ENCODE results near the gene PLEKHA5. TPM values are rescaled to one million over a fixed set of nuclear protein-coding genes. Genes with fewer than 3 reads are reported as not detected.
A peak's percentile ranks its signal among the peaks of the same experiment; 100 is the strongest.
"Not testable (repeated sequence)": the region's sequence is repeated elsewhere in the genome, so short reads cannot be mapped to it uniquely, and the experiment has no call there.

The PLEKHA5 gene
- total RNA-seq, 8 experiments from 2014 or later, result 17.6 to 72.2 (median 27.1) TPM

GRCh38 chr12:19402743-19403431 lies 273.4 kb downstream of the PLEKHA5 start:
- Histone ChIP-seq H3K4me1 (replicated peaks in 1 of 2) (no peaks in the 10 kb centered on the region), H3K4me3 (no peak overlapping the region), H3K27ac (no peak overlapping the region)
- 18 to 90% (median 33%) methylated on average over 1 to 4 of the region's 4 CpGs; no CpG with 5 or more reads in 5 of the 10 experiments for WGBS, 10 experiments
- ATAC-seq (replicated peaks in 6 of 8), result peak in 6 of 8 experiments; percentile 36 to 83 (median 53)
- in situ Hi-C loops (cut with MboI; ENCODE audit: low pct_unique_long_range_greater_than_20kb in 2 of 9, low sequenced_read_pairs in 9 of 9, unreplicated experiment in 9 of 9), result no loop called here

DNA sequence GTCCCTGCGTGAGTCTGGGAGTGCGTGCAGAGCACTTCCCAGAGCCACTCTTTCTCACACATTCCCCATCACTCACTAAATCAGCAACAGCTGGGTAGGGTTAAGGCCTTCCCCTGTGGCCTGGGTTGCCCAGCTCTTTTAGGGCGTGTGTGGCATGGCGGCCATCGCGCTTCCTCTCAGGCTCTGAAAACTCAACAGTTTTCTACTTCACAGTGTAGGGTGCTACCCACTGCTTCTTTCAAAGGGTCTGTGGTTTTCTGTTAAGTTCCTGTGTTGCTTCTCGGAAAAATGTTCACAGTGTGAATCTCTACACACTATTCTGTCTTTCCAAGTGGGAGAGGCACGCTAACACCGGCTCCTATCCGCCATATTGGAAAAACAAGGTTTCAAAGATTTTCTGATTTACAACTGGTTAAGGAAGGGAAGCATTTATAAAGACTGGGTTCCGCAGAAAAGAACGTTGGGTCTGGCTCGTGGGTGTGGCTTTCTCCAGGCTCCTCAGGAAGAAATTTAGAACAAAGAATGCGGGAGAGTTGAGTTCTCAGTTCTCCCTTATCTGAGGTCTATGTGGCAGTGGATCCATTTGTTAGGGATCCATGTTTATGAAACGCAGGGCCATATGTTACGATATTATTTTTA lies 274.8 kb downstream of the PLEKHA5 start:
- in situ Hi-C loops (cut with MboI; ENCODE audit: low pct_unique_long_range_greater_than_20kb in 2 of 9, low sequenced_read_pairs in 9 of 9, unreplicated experiment in 9 of 9), result no loop called here
- no peak for ATAC-seq (replicated peaks in 6 of 8)
- Histone ChIP-seq H3K4me1 (replicated peaks in 1 of 2) (no peaks in the 10 kb centered on the region), H3K27ac (no peak overlapping the region), H3K4me3 (no peak overlapping the region)
- 83 to 100% (median 91%) methylated on average over 1 to 15 of the region's 16 CpGs for WGBS, 10 experiments

DNA sequence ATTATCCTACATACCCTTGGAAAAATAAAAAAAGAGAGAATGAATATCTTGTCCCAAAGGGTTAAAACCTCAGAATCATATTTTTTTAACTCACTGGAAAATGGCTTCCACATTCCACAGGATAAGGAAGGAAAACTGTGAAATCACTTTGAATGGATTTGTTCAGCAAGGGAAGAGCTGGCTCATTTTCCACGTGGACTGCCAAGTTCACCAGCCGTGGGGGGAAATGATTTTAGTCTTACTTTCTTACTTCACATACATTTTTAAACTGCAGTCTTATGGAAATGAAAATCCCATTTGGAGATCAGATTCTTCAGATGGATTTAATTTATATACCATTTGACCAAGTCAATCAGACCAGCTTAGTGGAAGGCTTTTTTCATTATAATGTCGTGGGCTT lies 279.8 kb downstream of the PLEKHA5 start:
- ATAC-seq (replicated peaks in 6 of 8), result no peak
- WGBS, 10 experiments, result 0 to 83% (median 36%) methylated on average over 1 to 3 of the region's 3 CpGs; no CpG with 5 or more reads in 2 of the 10 experiments
- in situ Hi-C loops (cut with MboI; ENCODE audit: low pct_unique_long_range_greater_than_20kb in 2 of 9, low sequenced_read_pairs in 9 of 9, unreplicated experiment in 9 of 9), result no loop called here
- Histone ChIP-seq H3K4me1 (replicated peaks in 1 of 2) (no peaks in the 10 kb centered on the region), H3K4me3 (no peak overlapping the region), H3K27ac (no peak overlapping the region)

- in situ Hi-C loops (cut with MboI; ENCODE audit: low pct_unique_long_range_greater_than_20kb in 2 of 9, low sequenced_read_pairs in 9 of 9, unreplicated experiment in 9 of 9), result no loop called here
- Histone ChIP-seq H3K4me3 (no peak overlapping the region), H3K4me1 (replicated peaks in 1 of 2) (no peaks in the 10 kb centered on the region), H3K27ac (no peak overlapping the region)
- no peak for ATAC-seq (replicated peaks in 6 of 8)
- WGBS, 10 experiments, result 33 to 90% (median 78%) methylated on average over 1 to 5 of the region's 6 CpGs; no CpG with 5 or more reads in 1 of the 10 experiments
Measured at GRCh38 chr12:19410211-19410610, 280.7 kb downstream of the PLEKHA5 start.

GRCh38 chr12:19410629-19411185 lies 281.2 kb downstream of the PLEKHA5 start:
- in situ Hi-C loops (cut with MboI; ENCODE audit: low pct_unique_long_range_greater_than_20kb in 2 of 9, low sequenced_read_pairs in 9 of 9, unreplicated experiment in 9 of 9), result no loop called here
- H3K4me1 ChIP-seq (replicated peaks in 1 of 2), result no peaks in the 10 kb centered on the region
- peak in 1 of 8 experiments; percentile 13 for ATAC-seq (replicated peaks in 6 of 8)
- no peak overlapping the region for H3K27ac ChIP-seq
- WGBS, 10 experiments, result 6 to 100% (median 62%) methylated on average over 1 to 7 of the region's 7 CpGs
- H3K4me3 ChIP-seq, result no peak overlapping the region

GRCh38 chr12:19411234-19412204 lies 282.0 kb downstream of the PLEKHA5 start:
- no peaks in the 10 kb centered on the region for H3K4me1 ChIP-seq (replicated peaks in 1 of 2)
- H3K27ac ChIP-seq, result no peak overlapping the region
- 31 to 100% (median 92%) methylated on average over 1 to 8 of the region's 10 CpGs; no CpG with 5 or more reads in 1 of the 10 experiments for WGBS, 10 experiments
- in situ Hi-C loops (cut with MboI; ENCODE audit: low pct_unique_long_range_greater_than_20kb in 2 of 9, low sequenced_read_pairs in 9 of 9, unreplicated experiment in 9 of 9), result no loop called here
- H3K4me3 ChIP-seq, result no peak overlapping the region
- peak in 3 of 8 experiments; percentile 31 to 92 (median 48) for ATAC-seq (replicated peaks in 6 of 8)

GRCh38 chr12:19412844-19413243 lies 283.3 kb downstream of the PLEKHA5 start:
- ATAC-seq (replicated peaks in 6 of 8), result no peak
- Histone ChIP-seq H3K4me1 (replicated peaks in 1 of 2) (no peaks in the 10 kb centered on the region), H3K4me3 (no peak overlapping the region), H3K27ac (no peak overlapping the region)
- 83 to 100% (median 91%) methylated on average over 2 to 19 of the region's 23 CpGs; no CpG with 5 or more reads in 2 of the 10 experiments for WGBS, 10 experiments
- in situ Hi-C loops (cut with MboI; ENCODE audit: low pct_unique_long_range_greater_than_20kb in 2 of 9, low sequenced_read_pairs in 9 of 9, unreplicated experiment in 9 of 9), result no loop called here

GRCh38 chr12:19413582-19413981 lies 284.0 kb downstream of the PLEKHA5 start:
- H3K4me1 ChIP-seq (replicated peaks in 1 of 2); H3K27ac ChIP-seq; H3K4me3 ChIP-seq; in situ Hi-C loops (cut with MboI; ENCODE audit: low pct_unique_long_range_greater_than_20kb in 2 of 9, low sequenced_read_pairs in 9 of 9, unreplicated experiment in 9 of 9); ATAC-seq (replicated peaks in 6 of 8): not testable (repeated sequence)
- 59 to 100% (median 84%) methylated on average over 3 to 5 of the region's 5 CpGs for WGBS, 10 experiments

- no peak overlapping the region for H3K4me3 ChIP-seq
- H3K27ac ChIP-seq, result no peak overlapping the region
- ATAC-seq (replicated peaks in 6 of 8), result no peak
- in situ Hi-C loops (cut with MboI; ENCODE audit: low pct_unique_long_range_greater_than_20kb in 2 of 9, low sequenced_read_pairs in 9 of 9, unreplicated experiment in 9 of 9), result no loop called here
- H3K4me1 ChIP-seq (replicated peaks in 1 of 2), result no peaks in the 10 kb centered on the region
Measured at GRCh38 chr12:19415563-19415962, 286.0 kb downstream of the PLEKHA5 start.

GRCh38 chr12:19419086-19419485 lies 289.6 kb downstream of the PLEKHA5 start:
- WGBS, 10 experiments, result 60 to 100% (median 85%) methylated on average over 1 to 6 of the region's 14 CpGs; no CpG with 5 or more reads in 5 of the 10 experiments
- Histone ChIP-seq H3K4me1 (replicated peaks in 1 of 2) (no peaks in the 10 kb centered on the region), H3K27ac (no peak overlapping the region), H3K4me3 (no peak overlapping the region)
- in situ Hi-C loops (cut with MboI; ENCODE audit: low pct_unique_long_range_greater_than_20kb in 2 of 9, low sequenced_read_pairs in 9 of 9, unreplicated experiment in 9 of 9), result no loop called here
- no peak for ATAC-seq (replicated peaks in 6 of 8)

GRCh38 chr12:19421503-19422282 lies 292.2 kb downstream of the PLEKHA5 start:
- Histone ChIP-seq H3K4me3 (no peak overlapping the region), H3K4me1 (replicated peaks in 1 of 2) (no peaks in the 10 kb centered on the region), H3K27ac (no peak overlapping the region)
- in situ Hi-C loops (cut with MboI; ENCODE audit: low pct_unique_long_range_greater_than_20kb in 2 of 9, low sequenced_read_pairs in 9 of 9, unreplicated experiment in 9 of 9), result no loop called here
- WGBS, 10 experiments, result 43 to 92% (median 65%) methylated on average over 1 to 6 of the region's 6 CpGs; no CpG with 5 or more reads in 1 of the 10 experiments
- ATAC-seq (replicated peaks in 6 of 8), result no peak
